Left renal pelvis (tissue), 4 donors: ENCODE results near the gene TTLL7. TPM values are rescaled to one million over a fixed set of nuclear protein-coding genes. Genes with fewer than 3 reads are reported as not detected.
"Not testable (repeated sequence)": the region's sequence is repeated elsewhere in the genome, so short reads cannot be mapped to it uniquely, and the experiment has no call there.

ENCODE experiments used
- DNase-seq, 4 donors: peaks; one replicate each; pipeline ENCODE4 v3.0.0-alpha.2; 2013; ENCODE audit warnings: low read depth in 4 of 4, low spot score in 3 of 4
- polyA plus RNA-seq, 4 donors: library from polyadenylated mRNA; unstranded; fragments of 120-200 nt; gene quantifications; one replicate each; pipeline ENCODE4 v1.2.1, GENCODE V29; 2013; ENCODE audit not compliant: insufficient read length in 4 of 4

The TTLL7 gene
- polyA plus RNA-seq, 4 donors = 3.4 to 10.8 (median 5.0) TPM

- no peak for DNase-seq
These were observed 66.2 kb downstream of the TTLL7 start for GRCh38 chr1:83932693-83933092.

- no peak for DNase-seq
These were observed 66.7 kb downstream of the TTLL7 start for GRCh38 chr1:83932281-83932680.

DNA sequence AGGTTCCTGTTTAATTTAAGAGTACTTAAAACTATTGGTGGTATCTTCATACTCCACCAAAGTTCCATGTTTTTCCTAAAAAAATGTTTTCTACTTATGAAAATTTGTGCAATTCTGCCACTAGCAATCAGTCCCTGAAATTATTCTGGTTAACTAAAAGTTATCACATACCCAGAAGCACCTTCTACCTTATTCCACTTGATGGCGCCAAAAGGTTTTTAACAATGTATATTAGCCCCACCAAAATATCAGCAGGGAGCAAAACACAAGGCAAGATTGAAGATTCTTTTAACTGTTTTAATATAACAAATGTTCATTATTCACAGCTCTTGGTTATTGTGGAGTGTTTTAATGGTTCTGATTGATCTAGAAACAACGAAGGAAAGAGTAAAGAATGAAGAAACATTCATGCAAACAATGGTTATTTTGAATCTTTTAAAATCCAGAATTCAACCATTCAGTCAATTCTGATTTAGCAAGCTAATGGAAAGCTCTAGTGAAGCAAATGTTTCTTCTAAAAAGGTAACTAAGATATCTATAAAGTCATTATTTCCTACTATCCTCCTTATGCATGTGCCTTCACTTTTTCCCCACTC, 67.2 kb downstream of the TTLL7 start:
- peak in 3 of 4 donors; percentile 17 to 22 (median 18) for DNase-seq

DNA sequence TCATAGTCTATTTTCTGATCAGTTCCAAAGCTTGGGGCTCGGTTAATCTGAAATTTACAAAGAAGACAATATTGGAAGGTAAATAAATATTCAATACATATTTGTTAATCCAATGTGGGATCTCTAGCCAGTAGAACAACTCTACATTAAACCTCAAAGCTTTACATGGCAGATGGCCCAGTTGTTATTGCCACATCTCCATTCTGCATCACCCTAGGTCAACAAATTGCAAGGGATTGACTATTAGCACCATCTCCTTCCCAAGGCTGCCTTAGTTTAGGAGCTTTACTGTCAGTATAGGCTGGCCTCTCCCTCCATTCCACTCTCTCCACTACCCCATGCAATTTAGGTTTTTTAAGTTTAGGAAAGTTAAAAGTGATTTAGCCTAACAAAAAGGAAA, 69.7 kb downstream of the TTLL7 start:
- DNase-seq = no peak

DNA sequence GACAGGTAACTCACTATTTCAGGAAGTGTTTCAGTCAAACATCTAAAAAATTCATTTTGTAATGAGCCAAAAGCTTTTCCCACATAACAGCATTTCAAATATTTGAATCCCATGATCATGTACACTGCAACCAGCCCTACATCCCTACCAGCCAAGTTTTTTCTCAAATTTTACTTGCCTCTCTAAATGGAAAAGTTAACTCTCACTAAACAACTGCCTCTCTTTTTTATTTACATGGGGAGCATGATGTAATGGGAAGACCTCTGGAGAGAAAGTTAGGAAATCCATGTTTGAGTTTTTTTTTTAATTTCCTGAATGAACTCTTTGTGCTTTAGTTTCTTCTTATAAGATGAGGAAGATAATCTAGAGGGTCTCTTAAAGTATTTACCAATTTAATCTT, 70.5 kb downstream of the TTLL7 start:
- no peak for DNase-seq

DNA sequence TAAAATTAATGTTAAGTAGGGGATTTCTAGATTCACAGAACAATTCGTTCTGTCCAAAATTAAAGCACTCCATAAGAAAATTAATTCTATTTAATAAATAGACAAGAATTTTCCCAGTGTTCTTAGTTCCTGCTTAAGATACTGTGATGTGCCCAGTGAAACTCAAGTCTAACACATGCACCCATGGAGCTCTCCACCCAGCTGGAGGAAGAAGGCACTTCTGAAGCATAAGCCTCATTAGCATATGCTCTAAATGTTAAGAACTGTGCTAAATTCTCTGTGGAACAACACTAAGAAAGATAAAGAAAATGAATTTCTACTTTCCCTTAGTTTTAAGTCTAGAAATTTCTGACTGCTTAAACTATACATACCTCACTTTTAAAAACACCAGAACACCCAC, 71.2 kb downstream of the TTLL7 start:
- no peak for DNase-seq

DNA sequence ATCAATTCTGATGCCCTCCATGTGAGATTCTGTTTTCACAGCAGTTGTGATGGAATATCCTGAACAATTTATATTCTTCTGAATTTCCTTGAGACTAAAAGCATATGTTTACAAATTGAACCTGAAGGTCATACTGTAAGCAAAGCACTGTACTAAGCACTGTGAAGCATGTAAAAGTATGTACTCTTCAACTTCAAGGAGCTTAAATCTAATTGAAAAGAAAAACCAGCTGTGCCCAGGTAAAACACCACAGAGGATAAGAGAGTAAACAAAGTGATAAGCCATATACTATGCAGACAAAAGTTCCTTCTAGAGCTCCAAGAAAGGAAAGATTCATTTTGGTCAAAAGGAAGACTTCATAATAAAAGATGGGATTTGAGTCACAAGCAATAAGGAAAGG, 71.9 kb downstream of the TTLL7 start:
- no peak for DNase-seq

GRCh38 chr1:83923553-83923952, 75.4 kb downstream of the TTLL7 start:
- no peak for DNase-seq

GRCh38 chr1:83922431-83922830, 76.5 kb downstream of the TTLL7 start:
- no peak for DNase-seq

DNA sequence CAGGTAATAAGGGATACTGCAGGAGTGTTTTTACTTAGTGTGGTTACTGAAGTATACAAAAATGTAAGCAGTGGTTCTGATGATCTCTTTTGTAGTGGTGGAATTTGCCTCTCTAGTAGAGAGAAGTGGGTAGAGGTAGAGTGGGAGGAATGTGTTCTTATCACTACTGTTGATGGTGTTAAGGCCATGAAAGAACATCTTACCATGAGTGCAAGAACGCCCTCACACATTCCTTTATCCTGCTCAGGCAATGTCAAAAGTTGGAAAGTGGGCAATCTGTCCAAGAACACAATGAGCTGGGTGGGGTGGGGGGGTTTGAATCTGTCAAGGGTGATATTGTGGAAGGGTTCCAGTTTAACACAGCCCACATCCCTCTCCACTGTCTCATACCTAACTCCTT, 78.6 kb downstream of the TTLL7 start:
- DNase-seq = no peak

GRCh38 chr1:83919872-83920271, 79.1 kb downstream of the TTLL7 start:
- no peak for DNase-seq

DNA sequence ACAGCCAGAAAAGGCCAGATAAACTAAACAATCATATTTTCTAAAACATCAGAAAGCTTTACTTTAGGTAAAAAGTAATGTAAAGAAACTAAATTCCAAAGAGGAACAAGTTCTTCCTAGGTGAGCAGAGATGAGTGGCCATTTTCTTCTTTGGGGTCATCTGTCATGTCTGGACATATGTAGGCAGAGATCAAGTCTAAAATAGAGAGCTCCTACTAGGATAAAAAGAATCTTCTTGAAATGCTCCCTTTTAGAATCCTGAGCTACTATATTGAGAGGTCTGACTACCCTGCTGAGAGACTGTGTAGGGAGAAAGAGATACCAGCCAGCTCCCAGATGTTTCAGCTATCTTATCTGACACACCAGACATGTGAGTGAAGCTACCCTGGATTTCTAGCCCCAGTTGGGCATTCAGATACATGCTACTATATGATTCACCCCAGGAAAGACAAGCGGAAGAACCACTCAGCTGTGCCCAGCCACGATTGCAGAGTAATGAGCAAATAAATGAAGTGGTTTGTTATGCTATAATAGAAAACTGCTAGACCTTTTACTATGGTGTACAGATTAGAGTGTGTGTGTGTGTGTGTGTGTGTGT, 80.1 kb downstream of the TTLL7 start:
- DNase-seq = no peak

DNA sequence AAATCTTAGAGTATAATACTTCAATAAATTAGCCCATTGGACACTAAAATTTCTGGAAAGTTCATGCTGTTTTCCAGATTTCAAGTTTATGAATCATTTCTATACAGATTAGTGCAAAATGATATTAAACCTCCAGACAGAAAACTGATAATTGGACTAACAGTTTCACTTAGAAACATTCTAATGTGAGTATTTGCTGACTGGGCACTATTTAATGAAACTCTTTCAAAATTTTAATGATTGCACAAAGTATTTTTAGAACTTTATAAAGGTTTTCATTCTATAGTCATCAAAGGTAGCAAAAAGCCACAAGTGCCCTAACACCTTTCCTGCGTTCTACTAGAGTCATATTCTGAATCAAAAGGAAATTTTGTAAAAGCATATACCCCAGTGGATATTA, 81.0 kb downstream of the TTLL7 start:
- no peak for DNase-seq

DNA sequence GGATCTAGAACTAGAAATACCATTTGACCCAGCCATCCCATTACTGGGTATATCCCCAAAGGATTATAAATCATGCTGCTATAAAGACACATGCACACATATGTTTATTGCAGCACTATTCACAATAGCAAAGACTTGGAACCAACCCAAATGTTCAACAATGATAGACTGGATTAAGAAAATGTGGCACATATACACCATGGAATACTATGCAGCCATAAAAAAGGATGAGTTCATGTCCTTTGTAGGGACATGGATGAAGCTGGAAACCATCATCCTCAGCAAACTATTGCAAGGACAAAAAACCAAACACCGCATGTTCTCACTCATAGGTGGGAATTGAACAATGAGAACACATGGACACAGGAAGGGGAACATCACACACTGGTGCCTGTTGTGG, 82.8 kb downstream of the TTLL7 start:
- DNase-seq = not testable (repeated sequence)

DNA sequence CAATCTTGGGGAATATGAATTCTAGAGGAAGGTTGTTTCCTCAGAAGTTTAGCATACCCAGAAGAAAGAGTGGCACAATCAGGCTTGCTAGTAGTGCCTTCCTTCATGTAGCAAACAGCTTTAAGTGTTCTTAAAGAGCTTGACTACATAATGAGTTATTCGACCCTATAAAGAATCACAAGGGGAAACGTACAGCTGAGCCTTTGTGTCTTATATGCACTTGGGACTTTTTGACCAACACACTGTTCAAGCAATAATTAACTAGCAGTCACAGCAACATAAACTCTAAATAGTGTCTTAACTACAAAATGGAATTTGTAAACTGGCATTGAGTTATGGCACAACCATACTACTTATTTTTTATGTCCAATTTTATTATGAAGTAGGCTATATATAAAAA, 86.1 kb downstream of the TTLL7 start:
- no peak for DNase-seq

- DNase-seq = no peak
These were observed 88.5 kb downstream of the TTLL7 start for GRCh38 chr1:83910461-83910860.

DNA sequence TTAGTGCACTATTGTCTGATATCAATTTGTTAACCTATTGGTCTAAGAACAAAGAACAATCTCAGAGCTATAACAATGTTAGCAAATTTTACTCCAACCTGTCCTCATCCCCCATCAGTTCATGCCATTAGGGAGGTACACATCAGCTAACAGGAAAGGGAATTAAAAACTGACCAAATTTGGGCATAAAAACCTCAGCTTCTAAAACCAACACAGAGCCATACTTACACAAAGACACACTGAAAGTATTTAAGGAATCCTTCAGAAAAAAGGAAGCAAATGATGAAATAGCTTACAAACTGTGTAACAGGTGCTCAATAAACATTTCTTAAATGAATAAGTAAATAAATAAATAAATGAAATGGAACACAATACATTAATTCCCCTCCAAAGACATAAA, 89.2 kb downstream of the TTLL7 start:
- no peak for DNase-seq

- no peak for DNase-seq
These were observed 93.5 kb downstream of the TTLL7 start for GRCh38 chr1:83905315-83905907.

DNA sequence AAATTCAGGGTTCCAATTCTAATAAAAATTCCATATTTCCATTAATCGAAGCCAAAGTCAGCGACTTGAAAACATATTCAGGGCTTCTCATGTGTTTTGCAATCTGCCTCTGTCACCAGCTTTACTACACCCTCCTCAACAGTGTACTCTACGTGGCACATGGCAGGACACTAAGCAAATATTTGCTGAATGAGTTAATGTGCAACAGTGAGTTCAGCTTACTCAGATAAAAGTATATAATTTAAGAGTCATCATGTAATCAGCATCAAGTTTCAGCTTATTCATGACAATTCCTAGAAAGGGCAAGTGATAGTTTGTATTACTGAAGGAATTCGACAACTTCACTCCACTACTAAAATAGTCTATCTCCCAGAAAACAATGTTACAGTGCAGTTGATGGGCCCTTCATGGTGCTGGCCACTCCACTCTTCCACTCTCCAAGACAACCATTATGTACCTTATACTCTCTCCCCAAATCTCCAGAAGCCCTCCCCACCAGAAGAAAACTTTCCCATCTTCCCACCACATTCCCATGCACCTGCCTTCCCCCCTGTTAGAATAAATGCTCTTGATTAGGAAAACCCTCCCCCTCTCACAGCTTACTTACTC, 97.3 kb downstream of the TTLL7 start:
- no peak for DNase-seq

DNA sequence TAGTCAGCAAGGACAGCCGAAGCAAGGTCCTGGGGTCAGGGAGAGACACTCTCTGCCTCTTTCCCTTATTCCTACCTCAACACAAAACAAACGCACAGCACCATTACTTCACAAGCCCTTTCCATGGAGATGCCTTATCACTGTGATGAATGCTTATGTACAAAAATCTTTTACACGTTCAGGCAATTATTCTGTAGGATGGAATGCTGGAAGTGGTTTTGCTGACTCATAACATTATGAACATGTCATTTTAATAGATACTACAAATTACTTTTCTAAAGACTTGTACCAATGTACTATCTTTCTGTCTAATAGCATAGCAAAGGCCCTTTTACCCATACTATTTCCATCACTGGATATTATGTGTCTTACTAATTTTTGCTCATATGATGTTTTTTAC, 98.4 kb downstream of the TTLL7 start:
- DNase-seq = no peak

DNA sequence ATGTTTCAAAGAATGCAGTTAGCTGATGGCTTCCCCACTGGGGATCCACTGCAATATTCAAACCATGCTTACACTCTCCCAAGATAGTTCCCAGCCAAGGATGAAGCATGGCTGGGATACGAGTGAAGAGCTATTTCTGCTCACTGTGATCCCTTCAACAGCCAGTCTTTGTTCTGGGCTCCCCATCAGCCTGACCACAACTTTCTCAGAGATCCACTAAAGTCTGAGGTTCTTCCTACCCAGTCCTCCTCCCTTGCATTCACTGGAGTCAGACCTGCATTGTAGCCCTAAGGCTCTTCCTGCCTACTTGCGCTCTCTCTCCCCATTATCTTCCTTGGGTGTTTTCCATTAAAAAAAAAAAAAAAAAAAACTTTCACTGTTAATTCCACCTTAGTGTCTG, 101.4 kb downstream of the TTLL7 start:
- DNase-seq = no peak

DNA sequence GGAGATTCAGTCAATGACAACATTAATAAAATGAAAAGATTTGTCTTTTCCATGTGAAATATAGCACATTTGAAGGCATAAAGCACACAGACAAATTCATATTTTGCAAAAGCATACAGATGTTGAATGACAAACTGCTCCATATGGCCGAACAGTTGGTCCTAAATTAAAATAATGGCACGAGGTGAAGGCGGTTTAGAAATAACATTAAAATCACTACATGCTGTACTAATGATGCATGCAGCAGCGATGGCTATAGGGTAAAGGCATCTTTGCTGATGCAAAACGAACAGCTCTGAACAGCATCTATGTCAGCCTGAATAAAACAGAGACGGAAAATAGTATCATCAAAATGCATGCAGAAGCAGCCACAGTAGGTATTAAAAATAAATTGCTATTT, 102.6 kb downstream of the TTLL7 start:
- no peak for DNase-seq
